GM19023 (cell line): ENCODE data around the gene POU6F1.
"Not testable (repeated sequence)": the region's sequence is repeated elsewhere in the genome, so short reads cannot be mapped to it uniquely, and the experiment has no call there.

ENCODE experiments used
- ATAC-seq: cut with Tn5 transposase; IDR thresholded peaks from one replicate; pipeline ENCODE4 v1.9.1; 2021; ENCODE audit warnings: mild to moderate bottlenecking, moderate library complexity; ENCODE audit not compliant: unreplicated experiment

POU6F1 gene, protein sequence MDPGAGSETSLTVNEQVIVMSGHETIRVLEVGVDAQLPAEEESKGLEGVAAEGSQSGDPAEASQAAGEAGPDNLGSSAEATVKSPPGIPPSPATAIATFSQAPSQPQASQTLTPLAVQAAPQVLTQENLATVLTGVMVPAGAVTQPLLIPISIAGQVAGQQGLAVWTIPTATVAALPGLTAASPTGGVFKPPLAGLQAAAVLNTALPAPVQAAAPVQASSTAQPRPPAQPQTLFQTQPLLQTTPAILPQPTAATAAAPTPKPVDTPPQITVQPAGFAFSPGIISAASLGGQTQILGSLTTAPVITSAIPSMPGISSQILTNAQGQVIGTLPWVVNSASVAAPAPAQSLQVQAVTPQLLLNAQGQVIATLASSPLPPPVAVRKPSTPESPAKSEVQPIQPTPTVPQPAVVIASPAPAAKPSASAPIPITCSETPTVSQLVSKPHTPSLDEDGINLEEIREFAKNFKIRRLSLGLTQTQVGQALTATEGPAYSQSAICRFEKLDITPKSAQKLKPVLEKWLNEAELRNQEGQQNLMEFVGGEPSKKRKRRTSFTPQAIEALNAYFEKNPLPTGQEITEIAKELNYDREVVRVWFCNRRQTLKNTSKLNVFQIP

DNA sequence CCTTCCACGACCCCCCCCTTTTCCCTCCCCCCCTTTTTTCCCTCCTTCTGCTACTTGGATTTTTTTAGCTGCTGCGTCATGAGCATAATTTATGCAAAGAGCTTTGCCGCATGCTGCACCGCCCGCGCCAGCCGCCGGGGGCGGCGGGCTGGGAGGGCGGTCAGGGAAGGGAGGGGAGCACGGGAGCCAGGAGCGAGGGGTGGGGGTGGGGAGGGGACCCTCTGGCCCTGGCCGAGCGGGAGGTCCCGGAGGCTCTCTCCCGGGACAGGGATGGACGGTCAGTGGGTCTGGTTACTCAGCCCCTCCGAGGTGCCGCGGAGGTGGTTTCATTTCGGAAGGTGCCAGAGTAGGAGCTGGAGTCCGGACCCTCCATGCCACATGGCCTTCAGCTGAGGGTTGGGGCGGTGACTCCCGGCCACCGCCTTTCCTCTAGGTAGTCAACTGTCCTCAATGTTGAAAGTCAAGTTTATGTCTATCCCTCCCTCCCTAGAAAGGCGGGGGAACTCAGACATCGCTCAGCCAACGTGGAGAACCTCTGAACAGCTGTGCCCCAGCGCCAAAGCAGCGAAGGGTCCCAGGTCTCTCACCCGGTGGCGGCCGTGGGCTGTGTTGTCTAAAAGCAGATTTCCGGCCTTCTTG lies at the start of gene POU6F1:
POU6F1 (minus strand) TSS at position 95 of the 639 bp plus-strand sequence. CDS start 11,226 bp downstream, outside the sequence.
- peak; percentile 89 for ATAC-seq

DNA sequence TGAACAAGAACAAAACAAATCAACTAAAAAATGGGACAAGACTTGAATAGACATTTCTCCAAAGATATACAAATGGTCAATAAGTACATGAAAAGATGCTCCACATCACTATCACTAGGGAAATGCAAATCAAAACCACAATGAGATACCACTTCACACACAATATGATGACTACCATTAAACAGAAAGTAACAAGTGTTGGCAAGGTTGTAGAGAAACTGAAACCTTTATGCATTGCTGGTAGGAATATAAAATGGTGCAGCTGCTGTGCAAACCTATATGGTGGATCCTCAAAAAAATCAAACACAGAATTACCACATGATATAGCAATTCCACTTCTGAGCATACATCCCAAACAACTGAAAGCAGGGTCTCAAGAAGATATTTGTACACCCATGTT lies 47.2 kb upstream of the POU6F1 start:
- no peak for ATAC-seq

DNA sequence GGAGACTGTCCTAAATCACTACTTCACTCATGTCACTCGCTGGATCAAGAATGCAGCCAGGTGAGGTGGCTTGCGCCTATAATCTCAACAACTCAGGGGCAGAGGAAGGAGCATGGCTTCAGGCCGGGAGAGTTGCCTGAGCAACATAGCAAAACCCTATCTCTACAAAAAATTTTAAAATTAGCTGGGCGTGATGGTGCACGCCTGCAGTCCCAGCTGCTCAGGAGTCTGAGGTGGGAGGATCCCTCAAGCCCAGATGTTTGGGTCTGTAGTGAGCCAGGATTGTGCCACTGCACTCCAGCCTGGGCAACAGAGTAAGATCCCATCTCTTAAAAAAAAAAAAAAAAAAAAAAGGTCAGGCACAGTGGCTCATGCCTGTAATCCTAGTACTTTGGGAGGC lies 46.4 kb upstream of the POU6F1 start:
- no peak for ATAC-seq

DNA sequence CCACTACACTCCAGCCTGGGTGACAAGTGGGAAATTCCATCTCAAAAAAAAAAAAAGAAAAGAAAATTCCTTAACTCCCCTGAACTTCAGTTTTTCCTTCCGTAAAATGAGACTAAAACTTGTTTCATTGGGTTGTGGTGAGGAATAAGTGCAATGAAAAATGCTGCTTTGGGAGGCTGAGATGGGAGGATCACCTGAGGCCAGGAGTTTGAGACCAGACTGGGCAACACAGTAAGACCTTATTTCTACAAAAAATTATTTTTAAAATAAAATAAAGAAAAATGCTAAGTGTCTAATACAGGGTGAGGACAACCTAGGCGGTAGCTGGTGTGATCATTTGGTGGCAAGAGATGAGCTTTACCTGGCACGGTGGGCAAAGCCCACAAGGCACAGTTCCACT lies 45.5 kb upstream of the POU6F1 start:
- no peak for ATAC-seq

DNA sequence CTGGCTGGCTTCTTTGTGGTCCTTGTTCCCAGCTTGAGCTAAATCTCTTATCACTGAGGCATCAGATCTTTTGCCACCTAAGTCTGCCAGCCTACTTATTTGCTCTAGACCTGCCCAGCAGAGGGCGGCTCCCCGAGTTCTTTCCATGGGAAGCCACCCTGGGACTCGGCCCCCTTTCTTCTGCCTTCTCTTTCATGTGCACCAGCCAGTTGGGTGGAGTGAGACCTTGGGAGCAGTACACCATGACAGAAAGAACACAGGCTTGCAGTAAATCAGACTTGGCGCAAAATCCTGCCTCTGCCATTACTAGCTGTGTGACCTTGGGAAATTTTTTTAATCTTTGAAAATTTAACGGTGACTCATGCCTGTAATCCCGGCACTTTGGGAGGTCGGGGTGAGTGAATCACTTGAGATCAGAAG lies 44.9 kb upstream of the POU6F1 start:
- no peak for ATAC-seq

DNA sequence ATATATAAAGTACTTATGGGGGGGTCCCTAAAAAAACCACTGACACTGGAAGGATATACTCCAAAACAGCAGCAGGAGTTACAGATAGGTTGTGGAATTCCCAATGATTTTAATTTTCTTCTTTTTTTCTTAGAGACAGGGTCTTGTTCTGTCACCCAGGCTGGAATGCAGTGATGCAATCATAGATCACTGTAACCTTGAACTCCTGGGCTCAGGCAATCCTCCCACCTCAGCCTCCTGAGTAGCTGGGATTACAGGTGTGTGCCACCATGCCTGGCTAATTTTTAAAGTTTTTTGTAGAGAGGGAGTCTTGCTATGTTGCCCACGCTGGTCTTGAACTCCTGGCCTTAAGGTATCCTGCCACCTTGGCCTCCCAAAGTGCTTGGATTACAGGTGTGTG lies 41.7 kb upstream of the POU6F1 start:
- not testable (repeated sequence) for ATAC-seq

DNA sequence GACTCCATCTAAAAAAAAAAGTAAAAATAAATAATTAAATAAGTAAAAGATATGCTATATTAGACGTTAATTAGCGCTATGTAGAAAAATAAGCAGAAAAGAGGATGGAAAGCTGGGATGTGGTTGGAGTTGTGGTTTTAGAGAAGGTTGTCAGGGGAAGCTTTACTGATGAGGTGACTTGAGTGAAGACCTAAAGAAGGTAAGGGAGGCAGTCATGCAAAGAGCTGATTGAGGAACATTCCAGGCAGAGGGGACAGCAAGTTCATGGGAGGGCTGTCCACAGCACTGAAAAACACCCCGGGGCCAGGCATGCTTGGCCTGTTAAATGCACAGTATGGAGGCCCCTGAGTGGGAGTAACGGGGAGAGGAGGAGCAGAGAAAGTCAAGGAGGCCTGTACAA lies 36.7 kb upstream of the POU6F1 start:
- no peak for ATAC-seq

DNA sequence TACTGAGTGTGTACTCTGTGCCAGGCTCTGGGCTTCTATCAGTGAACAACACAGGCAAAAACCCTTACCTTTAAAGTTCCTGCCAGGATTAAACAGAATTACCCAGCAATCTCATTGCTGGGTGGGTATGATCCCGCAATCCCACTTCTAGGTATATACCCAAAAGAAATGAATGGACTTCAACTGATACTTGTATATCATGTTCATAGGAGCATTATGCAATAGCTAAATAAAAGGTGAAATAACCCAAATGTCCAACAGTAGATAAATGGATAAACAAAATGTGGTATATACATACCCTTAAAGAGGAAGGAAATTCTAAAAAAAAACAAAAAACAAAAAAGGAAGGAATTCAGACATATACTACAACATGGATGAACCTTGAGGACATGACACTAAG lies 35.4 kb upstream of the POU6F1 start:
- ATAC-seq = no peak

DNA sequence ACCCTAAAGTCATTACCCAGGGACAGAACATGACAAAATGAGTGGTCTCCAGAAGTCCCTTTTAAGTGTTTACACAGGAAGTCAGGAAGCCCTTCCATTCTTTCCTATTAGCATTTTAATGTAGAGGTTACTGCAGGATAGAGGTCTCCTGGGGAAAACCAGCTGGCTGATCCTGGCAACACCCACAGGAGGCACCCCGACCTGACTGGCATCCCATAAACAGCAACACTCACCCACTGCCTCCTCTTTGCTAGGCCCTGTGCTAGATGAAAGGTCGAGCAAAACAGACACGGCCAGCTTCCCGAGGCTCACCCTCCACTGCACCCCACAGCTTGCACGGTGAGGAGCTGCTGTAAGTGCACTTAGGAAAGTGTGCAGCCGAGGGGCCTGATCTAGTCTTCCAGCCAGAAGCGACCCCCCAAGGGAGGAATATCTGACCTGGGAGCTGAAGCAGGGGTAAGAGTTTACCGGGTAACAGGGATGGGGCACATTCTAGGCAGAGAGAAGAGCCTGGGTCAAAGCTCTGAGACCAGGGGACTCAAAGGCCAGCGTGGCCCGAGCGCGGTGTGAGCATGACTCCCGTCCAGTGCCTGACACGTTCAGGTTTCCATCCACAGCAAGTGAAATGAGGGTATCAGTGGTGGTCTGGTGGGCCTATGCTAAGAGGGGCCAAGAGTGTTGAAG lies 29.8 kb upstream of the POU6F1 start:
- ATAC-seq = no peak

DNA sequence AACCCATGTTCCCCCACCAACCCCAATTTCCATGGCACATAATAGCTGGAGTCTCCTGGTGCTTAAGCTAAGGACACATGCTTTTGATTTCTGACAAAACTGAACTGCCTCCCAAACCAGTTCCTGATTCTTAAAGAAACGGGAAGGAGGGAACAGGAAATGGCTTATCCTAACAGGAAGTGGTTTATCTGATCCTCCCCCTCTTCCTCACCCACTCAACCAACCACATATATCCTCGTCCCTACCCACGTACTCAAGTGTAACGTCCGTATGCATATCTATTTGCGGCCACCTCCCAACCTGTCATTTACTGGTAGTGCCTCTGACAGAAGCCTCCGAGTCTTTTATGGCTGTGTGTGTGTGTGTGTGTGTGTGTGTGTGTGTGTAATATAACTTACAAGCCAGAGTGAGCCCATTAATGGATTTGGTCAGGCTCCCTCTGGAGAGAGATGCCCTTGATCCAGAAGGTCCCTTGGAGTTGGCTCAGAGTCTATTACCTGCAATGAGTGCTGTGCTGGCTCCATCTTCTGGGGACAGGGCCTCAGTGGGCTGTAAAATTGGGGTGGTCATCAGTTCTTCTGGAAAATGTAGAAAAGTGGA lies 28.5 kb upstream of the POU6F1 start:
- ATAC-seq = no peak

DNA sequence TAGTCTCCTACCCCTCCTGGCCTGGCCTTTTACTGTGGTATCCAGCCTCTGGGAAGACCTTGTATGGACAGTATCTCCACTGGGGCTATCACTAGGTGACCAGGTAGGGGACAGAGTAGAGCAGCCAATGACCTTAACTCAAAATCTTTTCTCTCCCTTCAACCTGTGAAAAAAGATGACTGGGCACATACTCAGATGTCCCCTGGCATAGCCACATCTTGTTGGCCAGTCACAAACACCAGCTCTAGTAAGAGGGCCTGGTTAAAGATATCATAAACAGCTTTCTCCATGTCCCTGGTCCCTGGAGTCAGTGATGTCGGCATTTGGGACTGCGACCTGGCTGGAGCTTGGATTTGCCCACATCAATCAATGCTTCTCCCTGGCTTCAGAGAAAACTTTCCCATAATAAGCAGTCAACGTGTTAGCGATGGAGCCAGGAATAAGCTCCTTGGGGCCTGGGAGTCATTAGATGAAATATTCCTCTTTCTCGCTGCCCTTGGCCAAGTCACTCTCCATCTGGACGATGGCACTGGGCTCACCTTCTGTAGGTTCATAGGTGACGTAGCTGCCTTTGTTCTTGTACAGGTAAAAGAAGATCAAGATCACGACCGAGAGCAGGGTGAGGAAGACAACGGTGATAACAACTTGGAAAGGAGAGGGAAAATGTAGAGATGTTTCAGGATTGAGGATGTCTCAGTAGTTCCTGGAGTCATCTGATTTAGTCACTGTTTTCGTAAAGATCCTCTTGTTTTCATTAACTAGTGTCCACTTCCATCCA lies 27.8 kb upstream of the POU6F1 start:
- no peak for ATAC-seq

DNA sequence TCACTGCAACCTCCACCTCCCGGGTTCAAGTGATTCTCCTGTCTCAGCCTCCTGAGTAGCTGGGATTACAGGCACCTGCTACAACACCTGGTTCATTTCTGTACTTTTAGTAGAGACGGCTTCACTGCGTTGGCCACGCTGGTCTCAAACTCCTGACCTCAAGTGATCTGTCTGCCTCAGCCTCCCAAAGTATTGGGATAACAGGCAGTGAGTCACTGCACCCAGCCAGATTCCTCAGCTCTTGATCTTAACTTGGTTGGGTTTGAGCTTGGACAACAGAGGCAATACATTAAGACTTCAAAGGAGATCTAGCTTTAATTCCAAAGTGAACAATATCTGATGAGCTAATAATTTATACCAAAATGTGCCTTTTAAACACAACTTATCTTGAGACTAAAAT lies 26.4 kb upstream of the POU6F1 start:
- ATAC-seq = no peak

DNA sequence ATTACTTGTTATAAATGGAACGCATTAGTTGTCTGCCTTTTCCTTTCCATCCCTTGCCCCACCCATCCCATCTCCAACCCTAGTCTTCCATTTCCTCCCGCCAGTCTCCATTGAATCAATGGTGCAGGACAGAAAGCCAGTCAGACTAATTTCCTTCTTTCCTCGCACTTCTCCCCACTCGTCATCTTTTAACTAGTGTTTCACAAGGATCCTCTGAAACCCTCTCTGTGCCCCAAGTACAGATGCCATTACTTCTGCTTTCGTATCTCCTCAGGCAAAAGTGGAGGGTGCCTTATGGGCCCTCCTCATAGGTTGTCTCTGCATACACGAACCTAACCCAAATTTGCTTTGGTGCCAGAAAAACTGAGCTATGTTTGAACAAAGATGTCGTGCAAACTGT lies 25.0 kb upstream of the POU6F1 start:
- no peak for ATAC-seq

DNA sequence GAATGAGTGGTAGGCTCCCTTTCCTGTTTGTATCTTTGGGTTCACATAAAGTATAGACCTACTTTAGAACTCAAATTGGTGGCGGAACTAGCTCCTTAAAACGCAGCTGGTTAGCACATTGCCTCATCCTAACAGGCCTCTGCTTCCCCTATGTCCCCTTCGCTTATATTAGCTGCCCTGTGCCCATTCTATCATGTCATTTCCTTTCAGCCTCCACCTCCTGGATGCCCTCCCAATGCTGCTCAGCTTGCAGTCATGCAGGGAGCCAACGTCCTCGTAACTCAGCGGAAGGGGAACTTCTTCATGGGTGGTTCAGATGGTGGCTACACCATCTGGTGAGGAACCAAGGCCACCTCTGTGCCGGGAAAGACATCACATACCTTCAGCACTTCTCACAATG lies 24.3 kb upstream of the POU6F1 start:
- no peak for ATAC-seq

DNA sequence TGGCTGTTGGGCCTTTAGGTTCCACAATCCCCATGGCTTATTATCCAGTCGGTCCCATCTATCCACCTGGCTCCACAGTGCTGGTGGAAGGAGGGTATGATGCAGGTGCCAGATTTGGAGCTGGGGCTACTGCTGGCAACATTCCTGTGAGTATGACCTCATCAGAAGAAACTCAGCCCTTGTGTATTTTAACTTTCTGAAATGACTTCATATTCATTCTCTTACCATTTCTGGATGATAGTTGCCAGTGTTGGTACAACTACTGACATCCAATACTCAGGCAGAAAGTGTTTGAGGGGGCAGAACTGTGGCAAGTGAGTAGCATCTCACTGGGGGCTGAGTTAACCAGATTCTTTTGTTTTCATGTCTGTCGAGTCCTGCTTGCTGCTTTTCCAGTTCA lies 23.1 kb upstream of the POU6F1 start:
- no peak for ATAC-seq

DNA sequence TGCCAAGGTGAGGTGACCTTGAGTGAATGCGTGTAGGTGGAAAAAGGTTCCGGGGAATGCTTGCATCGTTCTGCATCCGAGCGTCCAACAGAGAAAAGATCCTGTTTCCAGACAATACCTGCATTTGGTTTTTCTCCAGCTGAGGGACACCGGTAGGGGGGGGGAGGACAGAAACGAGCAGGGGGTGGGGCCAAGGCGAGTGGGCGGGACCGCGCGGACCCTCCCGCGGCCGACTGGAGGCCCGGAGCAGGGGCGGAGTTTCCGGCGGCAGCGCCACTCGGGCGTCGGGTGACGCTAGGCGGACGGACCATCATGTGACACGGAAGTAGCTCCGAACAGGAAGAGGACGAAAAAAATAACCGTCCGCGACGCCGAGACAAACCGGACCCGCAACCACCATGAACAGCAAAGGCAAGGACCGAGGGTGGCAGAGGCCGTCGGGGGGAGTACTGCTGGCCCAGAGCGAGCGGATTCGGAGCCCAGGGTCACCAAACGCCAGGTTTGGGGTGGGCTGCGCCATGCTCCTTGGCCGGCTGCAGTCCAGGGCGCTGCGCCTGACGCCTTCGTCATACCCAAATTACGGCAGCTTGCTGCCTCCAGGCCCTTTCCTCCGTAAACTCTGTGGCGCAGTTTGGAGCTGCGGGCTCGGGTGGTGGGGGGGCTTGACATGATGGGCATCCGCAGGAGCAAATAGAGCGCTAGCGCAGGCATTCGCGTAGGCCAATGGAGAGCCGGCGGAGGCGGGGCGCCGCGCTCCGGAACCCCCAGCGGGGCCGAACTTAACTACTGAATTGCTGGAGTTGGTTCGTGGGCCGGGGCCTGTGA lies 20.9 kb upstream of the POU6F1 start, which contains the start of gene DAZAP2:
DAZAP2 (plus strand) TSS at position 317 of the 825 bp plus-strand sequence; CDS start at position 399, 82 bp downstream.
- peak; percentile 95 for ATAC-seq

DNA sequence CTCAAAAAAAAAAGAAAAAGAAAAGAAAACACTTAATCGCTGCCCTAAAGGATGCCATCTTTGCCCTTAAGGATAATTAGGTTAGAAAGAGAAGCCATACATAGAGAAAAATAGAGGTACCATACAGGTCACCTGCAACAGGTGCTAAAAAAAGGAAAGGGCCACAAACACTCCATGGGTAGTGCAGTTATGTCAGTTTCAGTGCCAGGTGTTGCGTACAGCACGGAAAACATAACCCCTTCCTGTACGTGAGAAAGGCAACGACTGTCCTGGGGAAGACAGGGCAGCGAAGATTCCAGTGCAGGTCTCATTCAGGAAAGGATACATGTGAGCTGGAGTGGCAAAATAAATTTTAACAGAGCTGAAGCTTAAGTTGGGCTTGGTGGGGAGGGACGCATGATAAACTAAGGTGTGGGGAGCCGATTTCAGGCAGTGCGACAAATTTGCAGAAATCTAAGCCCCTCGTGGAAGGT lies 20.2 kb upstream of the POU6F1 start:
- ATAC-seq = no peak

DNA sequence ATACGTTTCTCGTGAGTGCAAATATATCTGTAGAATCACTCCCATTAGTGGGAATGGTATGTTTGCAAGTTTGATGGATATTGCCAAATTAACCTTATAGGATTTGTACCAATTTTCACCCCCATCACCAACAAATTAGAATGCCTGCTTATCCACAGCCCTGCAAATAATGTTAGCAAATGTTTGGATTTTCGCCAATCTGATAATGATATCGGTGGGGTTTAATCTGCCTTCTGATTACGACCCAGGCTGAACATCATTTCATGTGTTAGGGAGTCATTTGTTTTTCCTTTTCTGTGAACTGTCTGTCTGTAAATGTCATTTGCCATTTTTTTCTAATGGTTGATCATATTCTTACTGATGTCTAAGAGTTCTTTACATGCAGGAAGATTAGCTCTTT lies 16.7 kb upstream of the POU6F1 start:
- ATAC-seq = no peak

DNA sequence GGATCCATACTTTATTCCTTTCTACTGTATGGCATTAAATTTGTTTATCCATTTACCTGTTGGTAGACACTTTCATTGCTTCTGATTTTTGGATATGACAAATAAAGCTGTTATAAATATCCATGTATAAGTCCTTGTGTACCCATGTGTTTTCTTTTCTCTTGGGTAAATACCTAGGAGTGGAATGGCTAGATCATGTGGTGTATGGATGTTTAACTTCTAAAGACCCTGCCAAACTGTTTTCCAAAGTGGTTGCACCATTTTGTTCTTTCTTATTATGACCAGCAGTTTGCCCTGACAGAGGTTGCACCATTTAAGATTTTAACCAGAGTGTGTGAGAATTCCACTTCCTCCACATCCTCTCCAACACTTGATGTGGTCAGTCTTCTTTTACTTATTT lies 14.8 kb upstream of the POU6F1 start:
- no peak for ATAC-seq
